NCI-H1092 treated with DMSO at 0.1 percent for 48 hours (cell line): Measurements from ENCODE around the gene BMERB1.

ENCODE experiments used
- DNase-seq: peaks from one replicate; lab custom pipeline; 2025; lab: John Stamatoyannopoulos, UW

BMERB1 gene

DNA sequence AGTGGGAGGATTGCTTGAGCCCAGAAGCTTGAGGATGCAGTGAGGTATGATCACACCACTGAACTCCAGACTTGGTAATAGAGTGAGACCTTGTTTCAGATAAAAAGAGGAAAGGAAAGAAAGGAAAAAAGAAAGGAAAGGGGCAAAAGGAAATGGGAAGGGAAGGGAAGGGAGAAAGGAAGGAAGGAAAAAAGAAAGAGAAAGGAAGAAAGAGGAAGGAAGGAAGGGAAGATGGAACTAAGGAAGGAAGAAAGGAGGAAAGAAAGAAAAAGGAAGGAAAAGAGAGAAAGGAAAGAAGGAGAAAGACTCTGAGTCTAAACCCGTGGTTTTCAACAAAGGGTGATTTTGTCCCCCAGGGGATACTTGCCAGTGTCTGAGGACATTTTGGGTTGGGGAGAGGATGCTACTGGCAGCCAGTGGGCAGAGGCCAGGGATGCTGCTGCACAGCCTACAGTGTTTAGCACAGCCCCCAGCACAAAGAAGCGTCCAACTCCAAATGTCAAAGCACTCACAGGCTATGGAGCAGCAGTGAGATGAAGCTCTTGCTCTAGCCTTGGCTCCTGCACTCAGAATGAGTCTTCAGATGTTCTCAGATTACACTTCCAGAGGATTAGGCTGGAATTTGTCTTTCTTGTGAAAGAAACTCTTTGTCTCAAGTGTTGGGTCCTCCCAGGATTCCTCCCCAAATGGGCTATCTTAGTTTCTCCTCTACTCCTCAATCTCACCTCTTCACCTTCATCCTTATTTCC lies 64.2 kb downstream of the BMERB1 start:
- DNase-seq: no peak

DNA sequence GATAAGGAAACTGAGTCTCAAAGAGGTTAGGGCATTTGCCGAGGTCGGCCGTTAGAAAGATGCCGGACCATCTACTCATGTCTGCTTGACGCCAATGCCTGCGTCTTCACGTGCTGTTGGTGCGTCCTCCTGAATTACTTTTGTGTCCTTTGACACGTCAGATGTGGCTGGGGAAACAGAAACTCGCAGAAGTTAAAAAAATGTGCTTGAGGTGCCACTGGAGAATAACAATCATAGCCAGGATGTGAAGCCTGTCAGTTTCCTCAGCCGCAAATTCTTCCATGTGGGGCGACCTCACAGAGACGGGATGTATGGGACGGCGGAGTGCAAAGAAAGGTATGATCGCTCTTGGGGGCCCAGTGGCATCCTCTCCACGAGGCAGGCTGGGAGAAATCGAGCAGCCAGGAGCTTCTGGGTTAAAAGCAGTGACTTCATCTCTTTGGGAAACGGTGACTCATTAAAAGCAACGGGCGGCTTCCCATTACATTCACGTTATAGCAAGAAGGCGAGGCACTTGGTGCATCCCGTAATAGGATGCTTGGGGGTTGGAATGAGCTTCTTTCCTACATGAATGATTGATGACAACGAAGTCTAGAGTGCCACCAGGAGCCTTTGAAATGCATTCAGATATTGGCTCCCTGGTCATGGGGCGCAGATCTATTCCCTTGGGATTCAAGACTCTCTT lies 67.8 kb downstream of the BMERB1 start:
- DNase-seq: no peak

DNA sequence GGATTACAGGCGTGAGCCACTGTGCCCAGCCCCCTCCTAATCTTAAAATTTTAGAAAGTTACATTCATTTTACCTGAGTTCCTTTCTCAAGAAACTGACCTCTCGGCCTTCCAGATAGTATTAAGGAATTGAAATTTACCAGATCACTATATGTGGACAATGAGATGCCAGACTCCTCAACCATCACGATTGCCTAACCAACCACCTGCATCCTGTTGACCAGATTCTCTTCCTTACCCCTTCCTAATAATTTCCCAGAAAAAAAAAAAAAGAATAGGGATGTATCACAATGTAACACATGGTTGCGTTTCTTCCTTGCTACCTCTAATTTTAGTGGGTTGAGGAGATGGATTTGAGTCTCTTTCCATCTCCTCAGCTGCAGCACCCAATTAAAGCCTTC lies 72.1 kb downstream of the BMERB1 start:
- no peak for DNase-seq

DNA sequence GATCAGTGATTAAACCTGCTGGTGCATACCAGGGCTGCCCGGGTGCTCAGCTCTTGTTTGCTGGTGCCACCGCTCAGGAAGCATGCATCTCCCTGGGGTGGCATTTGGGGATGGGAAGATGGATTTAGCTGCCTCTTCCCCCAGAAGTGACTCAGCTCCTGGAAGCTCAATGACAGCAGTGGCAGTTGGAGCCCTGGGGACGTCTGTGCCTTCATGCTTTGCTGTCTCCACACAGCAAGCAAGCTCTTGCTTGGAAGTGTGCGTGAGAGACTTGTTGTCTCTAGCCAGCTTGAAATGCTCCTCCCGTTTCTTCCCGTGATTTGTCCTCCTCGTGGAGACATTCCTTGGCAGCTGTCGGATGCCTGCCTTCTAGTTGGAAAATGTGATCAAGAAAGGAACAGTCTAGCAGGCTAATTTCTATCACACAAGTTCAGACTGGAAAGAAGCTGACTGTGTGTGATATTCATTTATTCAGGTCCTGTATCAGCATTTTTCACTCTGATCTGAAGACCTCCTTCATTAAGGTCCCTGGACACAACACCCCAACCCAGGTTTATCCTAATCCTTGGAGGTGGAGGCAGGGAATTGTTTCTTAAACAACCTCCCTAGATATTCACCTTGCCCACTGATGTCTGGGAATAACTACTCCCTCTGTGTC lies 73.0 kb downstream of the BMERB1 start:
- DNase-seq: no peak

DNA sequence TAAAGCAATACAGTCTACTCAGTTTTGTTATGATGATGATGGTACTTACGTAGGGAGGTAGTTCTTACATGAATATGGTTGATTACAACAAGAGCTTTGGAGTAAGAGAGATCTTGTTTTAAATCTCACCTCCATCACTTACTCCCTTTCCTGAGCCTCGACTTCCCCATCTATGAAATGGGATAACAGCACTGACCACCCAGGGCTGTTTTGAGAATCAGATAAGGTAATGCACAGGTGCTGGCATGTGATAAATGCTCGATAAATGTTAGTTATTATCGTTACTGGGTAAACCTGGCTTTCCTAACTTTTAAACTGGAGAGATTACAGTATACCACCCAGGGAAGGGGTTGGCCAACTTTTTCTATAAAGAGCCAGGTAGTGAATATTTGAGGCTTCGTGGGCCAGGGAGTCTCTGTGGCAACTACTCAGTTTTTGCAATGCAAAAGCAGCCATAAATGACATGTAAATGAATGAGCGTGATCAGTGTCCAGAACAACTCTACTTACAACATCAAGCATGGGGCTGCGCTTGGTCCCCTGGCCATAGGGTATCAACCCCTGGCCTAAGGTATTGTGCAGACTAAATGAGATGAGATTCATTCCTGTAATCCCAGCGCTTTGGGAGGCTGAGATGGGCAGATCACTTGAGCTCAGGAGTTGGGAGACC lies 73.7 kb downstream of the BMERB1 start:
- no peak for DNase-seq

DNA sequence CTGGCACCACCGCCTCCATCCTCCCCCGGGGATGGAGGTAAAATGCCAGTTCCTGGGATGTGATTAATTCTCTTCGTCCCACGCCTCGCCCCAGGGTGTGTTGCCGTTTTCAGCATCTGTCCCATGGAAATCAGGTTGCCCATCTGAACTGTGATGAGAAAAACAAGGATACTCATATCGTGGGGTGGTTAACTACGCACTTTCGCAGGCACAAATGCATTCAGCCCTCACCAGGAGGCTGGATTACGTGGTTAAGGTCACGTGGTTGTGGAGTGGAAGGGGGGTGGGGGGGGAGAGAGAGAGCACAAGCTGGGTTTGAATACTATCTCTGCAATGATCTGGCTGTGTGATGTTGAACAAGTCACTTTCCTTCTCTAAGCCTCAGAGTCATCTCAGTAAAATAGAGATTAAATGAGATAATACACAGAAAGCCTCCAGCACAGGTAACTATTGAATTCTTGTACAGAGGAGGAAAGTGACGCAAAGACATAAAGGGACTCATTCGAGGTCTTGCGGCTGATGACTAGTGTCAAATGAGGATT lies 74.7 kb downstream of the BMERB1 start:
- DNase-seq: no peak

DNA sequence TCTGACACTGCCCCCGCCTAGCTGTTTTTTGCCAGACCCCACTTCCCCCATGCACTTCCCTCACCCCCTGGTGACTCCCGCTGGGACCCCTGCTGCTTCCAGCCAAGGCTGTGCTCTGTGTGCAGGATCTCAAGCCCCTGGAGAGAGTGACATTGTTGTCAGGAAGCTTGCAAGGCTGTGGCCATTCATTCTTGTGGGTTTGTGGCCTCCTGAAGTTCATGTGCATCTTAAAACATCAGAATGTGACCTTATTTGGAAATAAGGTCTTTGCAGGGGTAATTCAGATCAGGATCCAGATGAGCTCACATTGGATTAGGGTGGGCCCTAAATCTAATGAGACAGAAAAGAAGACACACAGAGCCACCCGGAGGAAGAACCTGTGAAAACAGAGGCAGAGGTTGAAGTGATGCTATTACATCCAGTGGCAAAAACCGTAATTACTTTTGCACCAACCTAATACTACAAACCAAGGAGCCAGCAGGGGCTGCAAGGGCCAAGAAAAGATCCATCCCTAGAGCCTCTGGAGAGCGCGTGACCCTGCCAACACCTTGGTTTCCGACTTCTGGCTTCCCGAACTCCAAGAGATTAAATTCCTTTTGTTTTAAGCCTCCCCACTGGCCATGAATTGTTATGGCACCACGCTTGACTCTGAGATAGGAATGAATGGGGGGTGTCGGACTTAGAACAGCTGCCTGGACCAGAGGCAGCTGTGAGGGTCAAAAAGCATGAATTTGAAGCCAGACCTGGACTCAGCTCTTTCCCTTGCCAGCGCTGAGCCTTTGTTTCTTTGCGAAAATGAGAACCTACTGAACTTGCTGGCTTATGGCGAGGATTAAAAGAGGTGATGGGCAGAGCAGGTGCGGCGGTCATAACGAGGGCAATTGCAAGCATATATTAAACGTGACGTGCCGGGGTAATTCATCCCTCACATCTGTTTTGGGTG lies 75.5 kb downstream of the BMERB1 start:
- no peak for DNase-seq

DNA sequence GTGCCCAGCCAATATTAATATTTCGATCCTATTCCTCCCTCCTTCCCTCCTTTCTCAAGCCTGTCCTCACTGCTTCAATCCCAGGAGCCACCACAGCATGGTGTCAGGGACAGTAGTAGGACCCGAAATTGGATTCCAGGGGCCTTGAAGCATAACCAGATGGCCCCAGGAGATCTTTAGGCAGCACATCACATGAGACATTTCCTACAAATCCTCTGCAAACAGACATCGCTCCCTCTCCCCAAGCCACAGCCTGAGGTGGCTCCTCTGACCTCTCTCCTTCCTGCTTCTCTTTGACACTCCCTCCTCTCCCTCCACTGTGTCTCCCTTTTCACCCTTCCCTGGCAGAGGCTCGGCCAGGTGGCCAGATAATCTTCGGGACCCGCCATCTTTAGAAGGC lies 76.6 kb downstream of the BMERB1 start:
- no peak for DNase-seq

DNA sequence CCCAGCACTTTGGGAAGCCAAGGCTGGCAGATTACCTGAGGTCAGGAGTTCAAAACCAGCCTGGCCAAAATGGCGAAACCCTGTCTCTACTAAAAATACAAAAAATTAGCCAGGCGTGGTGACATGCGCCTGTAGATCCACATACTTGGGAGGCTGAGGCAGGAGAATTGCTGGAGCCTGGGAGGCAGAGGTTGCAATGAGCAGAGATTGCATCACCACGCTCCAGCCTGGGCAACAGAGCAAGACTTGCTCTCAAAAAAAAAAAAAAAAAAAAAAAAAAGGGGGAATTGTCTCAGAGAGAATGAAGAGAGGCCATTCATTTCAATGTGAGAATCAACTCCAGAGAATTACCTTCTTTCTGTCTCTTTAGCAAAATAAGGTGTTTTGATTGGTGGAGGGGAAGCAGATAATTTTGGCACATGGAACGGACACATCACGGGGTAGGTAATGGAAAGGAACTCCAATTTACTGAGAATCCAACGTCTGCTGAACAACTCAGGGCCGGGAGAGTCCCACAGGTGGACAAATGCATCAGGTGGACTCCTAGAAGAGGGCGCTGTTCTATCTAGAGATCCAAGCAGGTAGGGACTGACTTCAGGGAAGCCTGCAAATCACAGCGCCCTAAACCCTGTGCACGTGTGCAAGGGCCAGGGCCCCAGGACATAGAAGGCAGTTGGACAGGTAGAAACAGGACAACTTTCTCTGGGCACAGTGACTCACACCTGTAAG lies 77.5 kb downstream of the BMERB1 start:
- DNase-seq: no peak

DNA sequence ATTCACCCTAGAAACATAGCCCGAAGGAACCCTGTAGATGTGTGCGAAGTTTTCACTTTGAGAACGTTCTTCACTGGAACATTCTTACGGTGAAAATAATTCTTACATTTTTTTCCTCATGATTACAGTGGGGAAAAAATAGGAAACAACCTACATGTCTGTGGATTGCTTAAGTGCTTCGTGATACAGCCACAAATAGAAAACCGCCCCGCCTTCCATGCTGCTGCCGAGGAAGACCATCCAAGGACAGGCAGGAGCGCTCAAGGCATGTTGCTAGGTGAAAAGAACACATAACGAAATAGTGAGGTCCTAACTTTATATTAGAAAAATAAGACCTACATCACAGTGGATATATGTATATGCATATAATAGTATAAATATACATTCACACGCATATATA lies 78.8 kb downstream of the BMERB1 start:
- DNase-seq: no peak

DNA sequence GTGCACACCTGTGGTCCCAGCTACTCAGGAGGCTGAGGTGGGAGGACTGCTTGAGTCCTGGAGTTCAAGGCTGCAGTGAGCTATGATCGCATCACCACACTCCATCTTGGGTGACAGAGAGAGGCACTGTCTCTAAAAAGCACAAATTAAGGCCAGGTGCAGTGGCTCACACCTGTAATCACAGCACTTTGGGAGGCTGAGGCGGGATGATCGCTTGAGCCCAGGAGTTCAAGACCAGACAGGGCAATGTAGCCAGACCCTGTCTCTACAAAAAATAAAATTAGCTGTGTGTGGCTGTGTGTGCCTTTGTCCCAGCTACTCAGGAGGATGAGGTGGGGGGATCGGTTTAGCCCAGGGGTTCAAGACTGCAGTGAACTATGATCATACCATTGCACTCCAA lies 81.6 kb downstream of the BMERB1 start:
- DNase-seq: no peak

DNA sequence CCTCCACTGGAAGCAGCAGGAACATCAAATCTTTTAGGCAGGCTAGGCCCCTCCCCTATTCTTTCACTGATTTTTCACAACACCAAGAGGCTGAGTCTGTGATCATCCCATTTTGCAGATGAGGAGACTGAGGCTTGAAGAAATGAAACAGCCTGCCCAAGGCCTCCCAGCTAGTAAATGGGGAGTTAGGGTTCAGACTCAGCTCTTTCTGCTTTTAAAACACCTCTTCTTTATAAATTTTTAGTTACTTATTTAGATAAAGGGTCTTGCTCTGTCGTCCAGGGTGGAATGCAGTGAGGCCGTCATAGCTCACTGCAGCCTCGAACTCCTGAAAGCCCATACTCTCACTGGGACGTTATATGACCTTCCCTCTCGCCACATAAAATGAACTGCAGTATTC lies 82.2 kb downstream of the BMERB1 start:
- no peak for DNase-seq

DNA sequence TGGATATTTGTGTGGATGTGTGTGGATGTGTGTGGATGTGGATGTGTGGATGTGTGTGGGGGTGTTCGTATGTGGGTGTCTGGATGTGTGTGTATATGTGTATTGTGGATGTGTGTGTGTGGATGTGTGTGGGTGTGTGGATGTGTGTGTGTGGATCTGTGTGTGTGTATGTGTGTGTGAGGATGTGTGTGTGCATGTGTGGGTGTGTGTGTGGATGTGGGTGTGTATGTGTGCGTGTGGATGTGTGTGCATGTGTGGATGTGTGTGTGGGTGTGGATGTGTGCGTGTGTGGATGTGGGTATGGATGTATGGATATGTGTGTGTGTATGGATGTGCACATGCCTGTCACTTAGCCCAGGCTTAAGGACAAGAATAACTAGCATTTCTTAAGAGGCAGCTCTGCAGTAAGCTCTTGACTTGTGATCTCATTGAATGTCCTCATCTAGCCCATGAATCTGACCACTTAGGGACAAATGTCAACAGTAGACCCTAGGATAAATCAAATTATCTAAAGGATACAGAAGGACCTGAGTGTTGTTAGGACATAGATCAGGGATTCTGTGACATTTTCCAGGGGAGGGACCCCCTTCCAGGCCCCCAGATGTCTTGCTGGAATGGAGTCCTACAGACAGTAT lies 83.5 kb downstream of the BMERB1 start:
- DNase-seq: no peak

DNA sequence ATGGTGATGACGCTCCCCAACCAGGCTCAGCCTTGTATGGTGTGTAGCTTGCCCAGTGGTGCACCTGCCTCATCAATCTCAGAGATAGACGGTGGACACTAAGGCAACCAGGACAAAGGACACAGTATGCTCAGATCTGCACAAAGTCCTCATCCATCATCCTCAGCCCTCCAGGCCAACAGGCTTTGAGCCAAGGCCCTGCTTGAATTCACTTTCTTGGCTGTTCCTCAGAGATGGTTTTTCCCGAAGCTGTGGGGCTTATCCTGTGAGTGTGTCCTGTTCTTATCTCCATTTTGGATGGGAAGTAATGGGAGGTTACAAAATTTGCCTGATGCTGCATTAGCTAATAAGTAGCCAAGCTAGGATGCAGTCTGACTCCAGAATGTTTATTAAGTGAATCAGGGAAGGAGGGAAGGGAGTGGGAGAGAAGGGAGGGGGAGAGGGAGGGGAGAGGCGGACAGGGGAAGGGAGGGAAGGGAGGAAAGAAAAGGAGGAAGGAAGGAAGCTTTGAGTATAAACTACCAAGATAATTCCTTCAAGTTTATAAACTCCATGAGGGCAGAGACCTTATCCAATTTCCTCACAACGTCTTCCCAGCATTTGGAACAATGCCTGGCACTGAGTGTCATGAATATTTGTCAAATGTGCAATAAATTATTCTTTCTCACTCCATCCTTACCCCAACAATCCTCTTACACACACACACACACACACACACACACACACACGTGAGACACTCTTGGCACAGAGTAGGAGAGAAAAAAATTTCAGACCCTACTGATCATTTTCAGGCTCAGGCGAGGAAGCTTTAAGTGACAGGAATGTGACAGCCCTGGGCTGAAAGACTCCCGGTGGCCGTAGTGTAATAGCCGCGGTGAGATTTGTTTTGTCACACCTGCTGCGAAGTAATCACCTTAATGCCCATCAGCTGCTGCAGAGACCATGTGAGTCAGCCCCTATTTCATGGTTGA lies 84.3 kb downstream of the BMERB1 start:
- no peak for DNase-seq

DNA sequence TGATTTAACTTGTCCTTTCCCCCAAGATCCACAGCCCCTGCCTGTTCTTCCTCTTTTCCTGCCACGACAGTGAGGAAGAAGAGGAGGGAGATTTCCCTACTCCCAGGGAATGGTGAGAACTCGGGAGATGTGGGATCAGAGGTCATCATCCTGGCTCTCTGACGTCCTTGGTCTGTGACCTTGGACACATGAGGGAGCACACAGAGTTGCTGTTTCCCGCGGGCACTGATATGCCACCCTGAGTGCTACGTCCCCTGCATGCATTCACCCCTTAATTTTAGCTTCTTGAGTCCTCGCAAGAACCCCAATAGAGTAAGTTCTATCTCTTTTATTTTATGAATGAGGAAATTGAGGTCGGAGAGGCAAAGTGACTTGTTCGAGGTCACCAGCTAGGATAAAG lies 85.4 kb downstream of the BMERB1 start:
- DNase-seq: no peak

DNA sequence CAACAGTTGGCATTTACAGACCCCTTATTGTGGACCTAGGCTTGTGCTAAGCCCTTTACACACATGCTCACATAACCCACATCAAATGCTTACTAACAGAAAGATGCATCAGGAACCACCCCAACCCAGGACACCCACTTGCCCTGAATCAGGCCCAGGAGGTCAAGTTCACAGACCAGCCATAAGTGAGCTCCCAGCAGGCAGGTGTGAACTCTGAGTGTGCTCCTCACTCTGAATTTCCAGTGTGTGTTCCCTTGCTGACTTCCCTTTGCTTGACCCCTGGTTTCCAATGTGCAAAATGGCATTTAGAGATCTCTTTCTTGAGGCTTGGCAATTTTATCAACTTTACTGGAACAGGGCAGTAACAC lies 87.0 kb downstream of the BMERB1 start:
- no peak for DNase-seq

DNA sequence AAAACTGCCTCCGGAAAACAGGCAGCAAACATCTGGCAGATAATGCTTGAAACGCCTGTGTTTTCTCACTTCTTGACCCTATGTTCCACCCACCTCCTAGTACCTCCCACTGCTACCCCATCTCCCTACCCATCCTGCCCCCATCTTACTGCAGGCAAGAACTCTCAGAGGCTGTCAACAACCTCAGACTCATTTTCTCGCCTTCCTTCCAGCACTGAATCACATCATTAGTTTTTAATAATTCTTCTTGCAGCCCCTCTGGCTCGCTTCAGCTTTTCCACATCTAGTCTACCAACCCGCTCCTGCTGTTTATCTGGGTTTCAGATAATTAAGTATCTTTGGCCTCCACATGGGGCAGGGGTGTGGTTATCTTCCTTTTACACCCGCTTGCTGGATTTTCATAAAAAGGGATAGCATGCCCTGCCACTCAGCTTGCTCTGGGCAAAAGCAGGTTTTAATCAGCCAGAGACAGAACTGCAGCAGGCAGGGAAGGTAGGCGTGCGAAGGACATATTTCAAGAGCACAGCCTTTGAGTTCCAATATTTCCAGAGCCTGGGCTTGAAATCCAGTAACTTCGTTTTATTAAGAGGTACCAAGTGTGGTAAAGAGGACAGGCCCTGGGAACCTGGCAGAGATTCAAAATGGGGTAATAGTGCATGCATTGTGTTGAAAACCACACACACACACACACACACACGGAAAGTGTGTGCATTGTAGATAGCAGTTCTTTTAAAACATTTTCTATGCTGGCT lies 87.5 kb downstream of the BMERB1 start:
- no peak for DNase-seq

DNA sequence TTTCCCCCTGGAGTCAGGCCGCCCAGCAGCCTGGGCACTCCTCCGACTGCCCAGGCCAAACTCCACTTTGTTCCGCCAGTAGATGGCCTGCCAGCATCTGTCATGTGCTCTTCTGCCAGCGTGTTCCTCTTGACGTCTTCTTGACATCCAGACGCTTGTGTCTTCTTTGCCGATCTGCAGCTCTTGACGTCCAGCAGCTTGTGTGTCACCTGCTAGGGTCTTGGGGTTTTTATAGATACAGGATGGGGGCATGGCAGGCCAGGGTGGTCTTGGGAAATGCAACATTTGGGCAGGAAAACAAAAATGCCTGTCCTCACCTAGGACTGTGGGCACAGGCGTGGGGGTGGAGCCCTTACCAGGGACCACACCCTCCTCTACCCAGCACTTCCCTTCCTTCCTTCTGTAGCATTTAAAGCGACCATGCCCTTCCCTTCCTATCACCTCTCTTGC lies 88.7 kb downstream of the BMERB1 start:
- DNase-seq: no peak
